HUES48 (cell line): Measurements from ENCODE around the gene R3HCC1L.
"Not testable (repeated sequence)": the region's sequence is repeated elsewhere in the genome, so short reads cannot be mapped to it uniquely, and the experiment has no call there.

Experiments used
- H3K27ac ChIP-seq: one replicate; pipeline ENCODE4 v1.7.0; 2013; ENCODE audit warnings: low read depth, low read length, inconsistent platforms
- H3K27me3 ChIP-seq: 2 replicates; pipeline ENCODE4 v1.6.1; 2013; ENCODE audit warnings: mild to moderate bottlenecking, low read length; ENCODE audit not compliant: control insufficient read depth, insufficient read depth
- H3K36me3 ChIP-seq: 2 replicates; pipeline ENCODE4 v1.6.1; 2013; ENCODE audit warnings: low read length; ENCODE audit not compliant: control insufficient read depth, insufficient read depth
- H3K4me1 ChIP-seq: 2 replicates; pipeline ENCODE4 v1.6.1; 2013; ENCODE audit warnings: mild to moderate bottlenecking, low read length; ENCODE audit not compliant: control insufficient read depth, insufficient read depth
- H3K4me3 ChIP-seq: 2 replicates; pipeline ENCODE4 v1.5.1; 2013; ENCODE audit warnings: mild to moderate bottlenecking, low read depth, low read length
- H3K9ac ChIP-seq: 2 replicates; pipeline ENCODE4 v1.6.1; 2013; ENCODE audit warnings: mild to moderate bottlenecking, low read depth, low read length, moderate library complexity
- H3K9me3 ChIP-seq: 2 replicates; pipeline ENCODE4 v1.6.1; 2013; ENCODE audit warnings: low read length; ENCODE audit not compliant: control insufficient read depth, insufficient read depth

R3HCC1L gene

DNA sequence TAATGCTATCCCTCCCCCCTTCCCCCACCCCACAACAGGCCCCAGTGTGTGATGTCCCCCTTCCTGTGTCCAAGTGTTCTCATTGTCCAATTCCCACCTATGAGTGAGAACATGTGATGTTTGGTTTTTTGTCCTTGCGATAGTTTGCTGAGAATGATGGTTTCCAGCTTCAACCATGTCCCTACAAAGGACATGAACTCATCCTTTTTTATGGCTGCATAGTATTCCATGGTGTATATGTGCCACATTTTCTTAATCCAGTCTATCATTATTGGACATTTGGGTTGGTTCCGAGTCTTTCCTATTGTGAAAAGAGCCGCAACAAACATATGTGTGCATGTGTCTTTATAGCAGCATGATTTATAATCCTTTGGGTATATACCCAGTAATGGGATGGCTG lies 93.3 kb downstream of the R3HCC1L start:
- not testable (repeated sequence) for H3K27me3 ChIP-seq, H3K9me3 ChIP-seq, H3K4me3 ChIP-seq, H3K36me3 ChIP-seq, H3K9ac ChIP-seq, H3K4me1 ChIP-seq, H3K27ac ChIP-seq

- not testable (repeated sequence) for H3K27ac ChIP-seq, H3K9me3 ChIP-seq, H3K9ac ChIP-seq, H3K27me3 ChIP-seq, H3K36me3 ChIP-seq, H3K4me3 ChIP-seq, H3K4me1 ChIP-seq
Measured at GRCh38 chr10:98228266-98228665, 93.8 kb downstream of the R3HCC1L start.

GRCh38 chr10:98231417-98231816 lies 97.0 kb downstream of the R3HCC1L start:
- Histone ChIP-seq H3K36me3 (peaks cover 21% of the 10 kb centered on the region), H3K27ac (no peak overlapping the region), H3K4me3 (no peak overlapping the region), H3K9me3 (no peaks in the 10 kb centered on the region), H3K9ac (no peak overlapping the region), H3K27me3 (no peaks in the 10 kb centered on the region), H3K4me1 (no peaks in the 10 kb centered on the region)

DNA sequence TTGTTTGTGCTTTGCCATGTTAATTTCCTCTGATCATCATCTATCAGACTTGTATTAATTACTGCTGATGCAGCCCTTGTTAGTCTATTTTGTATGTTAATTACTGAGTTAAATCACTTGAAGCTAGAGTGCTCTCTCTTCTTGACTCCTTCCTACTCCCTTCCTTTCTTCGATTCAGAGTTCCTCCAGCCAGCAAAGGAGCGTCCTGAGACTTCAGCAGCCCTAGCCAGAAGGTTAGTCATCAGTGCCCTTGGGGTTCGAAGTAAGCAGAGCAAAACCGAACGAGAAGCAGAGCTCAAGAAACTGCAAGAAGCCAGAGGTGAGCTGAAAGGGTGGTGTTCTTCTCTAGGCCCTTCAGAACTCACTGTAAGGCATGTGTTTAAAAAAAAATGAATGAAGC lies 101.4 kb downstream of the R3HCC1L start:
- Histone ChIP-seq H3K9me3 (no peaks in the 10 kb centered on the region), H3K4me3 (no peak overlapping the region), H3K27ac (no peak overlapping the region), H3K9ac (no peak overlapping the region), H3K27me3 (no peaks in the 10 kb centered on the region), H3K36me3 (peaks cover 45% of the 10 kb centered on the region), H3K4me1 (no peaks in the 10 kb centered on the region)

GRCh38 chr10:98236862-98237261 lies 102.4 kb downstream of the R3HCC1L start:
- Histone ChIP-seq H3K9me3 (no peaks in the 10 kb centered on the region), H3K27ac (no peak overlapping the region), H3K4me1 (no peaks in the 10 kb centered on the region), H3K27me3 (no peaks in the 10 kb centered on the region), H3K4me3 (no peak overlapping the region), H3K9ac (no peak overlapping the region), H3K36me3 (peaks cover 50% of the 10 kb centered on the region)

GRCh38 chr10:98238391-98238790 lies 103.9 kb downstream of the R3HCC1L start:
- Histone ChIP-seq H3K9me3 (no peaks in the 10 kb centered on the region), H3K4me1 (no peaks in the 10 kb centered on the region), H3K9ac (no peak overlapping the region), H3K4me3 (no peak overlapping the region), H3K27me3 (no peaks in the 10 kb centered on the region), H3K36me3 (peaks cover 50% of the 10 kb centered on the region), H3K27ac (no peak overlapping the region)

DNA sequence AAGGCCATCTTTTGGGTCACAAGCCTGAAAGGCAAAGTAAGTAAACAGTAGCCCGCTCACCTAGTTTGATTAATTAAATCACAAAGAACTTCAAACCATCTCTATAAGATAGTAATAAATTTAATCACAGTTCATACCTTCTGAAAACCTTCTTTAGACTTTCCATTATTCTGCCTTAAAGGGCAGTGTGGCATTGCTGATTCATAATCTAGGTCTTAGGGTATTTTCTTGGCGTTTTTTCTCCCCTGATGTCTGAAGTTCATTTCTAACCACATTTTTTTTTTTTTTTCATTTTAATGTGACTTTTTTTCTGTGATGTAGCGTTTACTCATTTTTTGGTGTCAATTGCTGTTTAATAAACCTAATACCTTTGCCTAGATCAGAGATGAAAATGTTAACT lies 106.1 kb downstream of the R3HCC1L start:
- no peaks in the 10 kb centered on the region for H3K4me1 ChIP-seq
- H3K27ac ChIP-seq: no peak overlapping the region
- no peaks in the 10 kb centered on the region for H3K9me3 ChIP-seq
- no peak overlapping the region for H3K4me3 ChIP-seq
- peaks cover 59% of the 10 kb centered on the region for H3K36me3 ChIP-seq
- H3K27me3 ChIP-seq: no peaks in the 10 kb centered on the region
- H3K9ac ChIP-seq: no peak overlapping the region

- no peak overlapping the region for H3K27ac ChIP-seq
- H3K9me3 ChIP-seq: no peaks in the 10 kb centered on the region
- H3K4me1 ChIP-seq: no peaks in the 10 kb centered on the region
- no peaks in the 10 kb centered on the region for H3K27me3 ChIP-seq
- no peak overlapping the region for H3K9ac ChIP-seq
- no peak overlapping the region for H3K4me3 ChIP-seq
- peaks cover 57% of the 10 kb centered on the region for H3K36me3 ChIP-seq
Measured at GRCh38 chr10:98242823-98243222, 108.4 kb downstream of the R3HCC1L start.

DNA sequence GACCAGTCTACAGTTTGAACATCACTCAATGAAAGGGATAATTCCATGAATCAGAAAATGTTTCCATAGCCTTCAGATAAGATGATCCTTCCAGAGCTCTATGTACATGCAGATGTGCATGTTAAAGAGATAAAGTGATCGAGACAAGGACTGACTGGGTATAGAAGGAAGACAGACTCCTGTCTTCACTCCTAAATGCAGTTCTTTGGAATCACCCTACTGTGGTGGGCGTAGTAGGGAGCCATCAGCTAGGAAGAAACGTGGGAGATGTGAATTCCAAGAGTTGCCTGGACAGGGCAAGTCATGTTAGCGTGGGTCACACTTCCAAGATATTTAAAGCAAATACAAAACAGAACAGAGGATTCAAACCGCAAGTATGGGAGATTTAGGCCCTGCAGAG lies 109.7 kb downstream of the R3HCC1L start:
- Histone ChIP-seq H3K27me3 (no peaks in the 10 kb centered on the region), H3K4me3 (no peak overlapping the region), H3K4me1 (no peaks in the 10 kb centered on the region), H3K27ac (no peak overlapping the region), H3K36me3 (peaks cover 61% of the 10 kb centered on the region), H3K9ac (no peak overlapping the region), H3K9me3 (no peaks in the 10 kb centered on the region)

GRCh38 chr10:98244586-98244985 lies 110.1 kb downstream of the R3HCC1L start:
- H3K9me3 ChIP-seq: no peaks in the 10 kb centered on the region
- no peak overlapping the region for H3K27ac ChIP-seq
- no peaks in the 10 kb centered on the region for H3K27me3 ChIP-seq
- H3K9ac ChIP-seq: no peak overlapping the region
- no peak overlapping the region for H3K4me3 ChIP-seq
- H3K4me1 ChIP-seq: no peaks in the 10 kb centered on the region
- H3K36me3 ChIP-seq: peaks cover 57% of the 10 kb centered on the region

DNA sequence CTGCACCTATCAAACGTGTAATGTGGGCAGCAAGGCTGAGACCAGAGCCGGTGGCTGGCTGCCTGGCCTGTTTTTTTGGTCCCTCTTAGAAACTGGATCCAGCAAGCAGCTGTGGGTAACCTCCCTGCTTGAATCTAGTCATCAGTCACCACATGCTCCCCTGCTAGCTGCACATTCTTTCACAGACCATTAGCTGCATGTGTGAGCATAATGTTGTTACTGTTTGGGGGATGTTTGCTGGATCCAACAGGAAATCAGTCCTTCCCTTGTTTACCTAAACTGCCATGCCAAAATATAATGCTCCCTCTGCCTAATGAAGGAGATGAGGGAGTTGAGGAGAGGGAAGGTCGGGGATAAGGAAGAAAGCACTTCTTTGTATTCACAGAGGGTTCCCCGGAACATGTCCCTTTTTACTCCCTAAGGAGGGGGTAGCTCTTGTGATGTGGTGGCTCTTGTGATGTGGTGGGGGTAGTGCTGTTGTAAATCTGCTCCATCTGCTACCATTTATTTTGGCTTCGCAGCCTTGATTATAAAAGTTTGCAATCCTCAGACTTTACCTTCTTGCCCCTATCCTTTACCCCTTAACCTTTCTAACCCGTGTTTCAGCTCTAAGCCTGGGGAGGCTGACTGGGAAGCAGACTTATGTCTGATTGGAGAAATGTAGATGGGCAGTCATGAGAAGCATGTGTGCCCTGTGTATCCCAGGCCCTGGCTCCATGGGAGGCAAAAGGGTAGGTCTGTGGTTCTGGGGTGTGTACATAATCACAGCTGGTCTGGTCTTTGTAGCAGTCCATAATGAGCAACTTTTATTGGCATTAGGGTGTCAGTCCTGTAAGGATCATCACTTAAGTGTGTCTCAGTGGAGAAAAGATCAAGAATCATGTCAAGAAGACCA lies 112.7 kb downstream of the R3HCC1L start:
- peaks cover 6% of the 10 kb centered on the region; the same call in 1 of the 2 replicates for H3K4me1 ChIP-seq
- no peak overlapping the region for H3K9ac ChIP-seq
- peaks cover 50% of the 10 kb centered on the region for H3K36me3 ChIP-seq
- H3K27me3 ChIP-seq: no peaks in the 10 kb centered on the region
- H3K4me3 ChIP-seq: no peak overlapping the region
- H3K27ac ChIP-seq: no peak overlapping the region
- H3K9me3 ChIP-seq: no peaks in the 10 kb centered on the region
